HG02798 (cell line): ENCODE measurements around the gene EIF1AD.

ENCODE experiments used
- ATAC-seq: cut with Tn5 transposase; IDR thresholded peaks from one replicate; pipeline ENCODE4 v1.9.1; 2021; ENCODE audit warnings: mild to moderate bottlenecking; ENCODE audit not compliant: unreplicated experiment, poor library complexity

EIF1AD gene

DNA sequence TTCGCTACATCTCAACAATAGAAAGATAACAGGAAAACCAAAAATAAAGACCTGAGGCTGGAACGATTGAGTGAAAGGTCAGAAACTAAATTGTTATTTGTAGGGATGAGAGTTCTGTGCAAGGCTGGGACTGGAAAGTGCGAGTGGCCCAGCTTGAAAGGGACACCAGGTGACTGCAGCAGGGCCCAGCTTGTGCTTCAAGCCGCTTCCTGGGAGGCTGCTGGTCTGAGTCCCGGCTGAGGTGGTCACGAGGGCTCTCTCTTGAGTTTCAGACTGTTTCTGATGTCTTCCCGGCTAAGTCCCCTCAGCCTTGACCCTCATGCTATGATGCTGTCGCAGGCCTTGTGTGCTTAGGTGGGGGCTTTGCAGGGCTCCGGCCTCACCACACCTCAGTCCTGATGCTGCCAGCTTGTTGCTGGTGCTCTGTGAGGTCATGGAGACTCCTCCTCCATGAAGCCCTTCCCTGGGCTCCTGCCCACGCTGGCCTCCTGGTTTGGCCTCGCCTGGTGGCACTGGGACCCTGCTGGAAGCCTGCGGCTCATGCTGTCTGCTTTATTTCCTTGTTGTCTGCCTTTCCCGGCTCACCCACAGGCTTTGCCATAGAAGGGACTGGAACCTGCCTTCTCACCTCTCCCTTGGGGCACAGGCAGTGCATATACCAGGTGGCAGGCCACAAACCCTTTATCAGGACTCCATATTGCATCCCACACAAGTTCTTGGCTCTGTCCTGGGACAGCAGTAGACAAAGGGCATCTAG is 4.4 kb upstream of the EIF1AD start:
- no peak for ATAC-seq

DNA sequence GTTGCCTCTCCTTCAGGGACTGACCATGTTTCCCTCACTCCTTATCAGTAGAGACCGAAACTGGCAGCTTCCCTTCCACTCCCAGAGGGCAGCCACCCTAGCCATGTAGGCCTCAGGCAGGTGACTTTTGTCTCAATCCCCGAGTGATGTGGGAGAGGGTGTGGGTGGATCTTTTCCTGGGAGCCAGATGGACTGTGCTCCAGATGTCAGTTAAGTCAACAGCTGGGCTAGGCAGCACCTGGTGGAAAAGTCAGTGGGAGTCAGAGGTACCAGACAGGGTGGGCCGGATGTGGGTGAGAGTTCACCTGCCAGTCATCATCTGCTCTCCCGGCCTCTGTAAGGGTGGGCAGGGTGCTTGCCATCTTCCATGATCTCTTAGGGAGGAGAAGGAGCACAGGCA is 2.2 kb upstream of the EIF1AD start:
- ATAC-seq = no peak

DNA sequence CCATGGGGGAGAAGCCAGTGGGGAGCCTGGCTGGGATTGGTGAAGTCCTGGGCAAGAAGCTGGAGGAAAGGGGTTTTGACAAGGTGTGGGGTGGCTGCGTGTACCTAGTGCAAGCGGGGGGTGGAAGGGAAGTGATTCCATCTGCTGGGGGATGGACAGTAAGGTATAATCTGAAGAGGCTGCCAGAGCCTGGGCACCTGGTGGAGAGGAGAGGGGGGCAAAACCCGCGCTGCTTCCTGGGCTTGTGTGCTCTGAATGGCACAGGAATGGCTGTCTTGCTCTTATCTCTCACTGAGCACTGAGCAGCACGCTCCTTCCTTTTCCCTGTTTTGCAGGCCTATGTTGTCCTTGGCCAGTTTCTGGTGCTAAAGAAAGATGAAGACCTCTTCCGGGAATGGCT is 1.3 kb upstream of the EIF1AD start:
- ATAC-seq = no peak

DNA sequence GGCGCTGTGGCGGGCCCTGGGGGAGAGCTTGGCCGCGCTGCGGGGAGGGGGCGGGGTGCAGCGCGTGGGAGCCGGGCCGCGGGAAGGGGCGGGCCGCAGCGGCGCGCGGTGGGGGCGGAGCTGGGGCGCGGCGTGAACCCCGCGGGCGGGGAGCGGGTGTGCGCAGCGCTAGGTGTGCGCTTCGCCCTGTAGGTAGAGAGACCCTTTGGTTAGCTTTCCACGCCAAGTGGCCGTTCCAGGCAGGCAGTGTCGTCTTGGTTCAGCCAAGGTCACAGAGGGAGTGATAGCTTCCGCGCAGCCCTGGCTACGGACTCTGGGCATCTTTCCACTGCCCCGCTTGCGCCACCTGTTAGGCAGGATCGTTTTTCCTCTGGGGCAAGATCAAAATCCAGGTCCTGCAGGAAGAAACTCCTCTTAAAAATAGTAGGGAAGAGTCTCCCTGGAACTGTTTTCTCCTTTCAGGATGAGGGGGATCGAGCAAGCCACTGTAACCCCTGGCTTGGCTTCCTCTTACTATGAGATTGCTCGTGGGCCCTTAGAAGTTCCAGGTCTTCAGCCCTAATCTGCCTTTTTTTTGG is 780 bp upstream of the EIF1AD start:
- peak; percentile 71 for ATAC-seq

DNA sequence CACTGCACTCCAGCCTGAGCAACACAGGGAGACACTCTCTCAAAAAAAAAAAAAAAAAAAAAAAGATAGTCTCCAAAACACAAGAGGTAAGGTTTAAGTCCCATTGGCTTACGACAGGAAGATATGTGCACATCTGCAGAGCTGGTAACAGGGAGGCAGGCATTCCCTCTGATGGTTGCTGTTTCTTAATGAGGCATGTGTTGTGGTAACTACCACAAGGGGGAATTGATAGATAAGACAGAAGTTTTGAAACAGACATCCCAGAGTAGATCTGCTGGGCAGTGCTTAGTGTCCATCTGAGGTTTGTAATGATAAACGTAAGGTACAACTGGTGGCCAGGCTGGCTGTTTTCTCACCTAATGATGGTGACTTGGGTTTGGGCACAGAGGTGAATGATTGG is 4.7 kb downstream of the EIF1AD start:
- no peak for ATAC-seq

DNA sequence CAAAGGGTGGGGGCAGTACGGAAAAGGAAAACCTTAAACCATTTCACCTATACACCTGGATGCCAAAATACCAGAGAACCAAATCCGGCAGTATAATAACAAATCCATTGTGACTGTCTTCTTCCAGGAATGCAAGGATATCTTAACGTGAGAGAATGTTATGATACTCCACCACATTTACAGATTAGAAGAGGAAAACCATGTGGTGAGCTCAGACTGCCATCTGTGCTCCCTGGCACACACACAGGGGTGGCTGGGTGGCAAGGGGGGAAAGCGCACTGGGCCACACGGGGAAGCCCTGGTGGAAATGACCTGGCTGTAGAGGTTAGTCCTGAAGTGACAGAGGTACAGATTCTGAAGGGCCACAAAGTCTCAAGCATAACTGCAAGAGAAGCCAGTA is 9.9 kb downstream of the EIF1AD start:
- no peak for ATAC-seq

DNA sequence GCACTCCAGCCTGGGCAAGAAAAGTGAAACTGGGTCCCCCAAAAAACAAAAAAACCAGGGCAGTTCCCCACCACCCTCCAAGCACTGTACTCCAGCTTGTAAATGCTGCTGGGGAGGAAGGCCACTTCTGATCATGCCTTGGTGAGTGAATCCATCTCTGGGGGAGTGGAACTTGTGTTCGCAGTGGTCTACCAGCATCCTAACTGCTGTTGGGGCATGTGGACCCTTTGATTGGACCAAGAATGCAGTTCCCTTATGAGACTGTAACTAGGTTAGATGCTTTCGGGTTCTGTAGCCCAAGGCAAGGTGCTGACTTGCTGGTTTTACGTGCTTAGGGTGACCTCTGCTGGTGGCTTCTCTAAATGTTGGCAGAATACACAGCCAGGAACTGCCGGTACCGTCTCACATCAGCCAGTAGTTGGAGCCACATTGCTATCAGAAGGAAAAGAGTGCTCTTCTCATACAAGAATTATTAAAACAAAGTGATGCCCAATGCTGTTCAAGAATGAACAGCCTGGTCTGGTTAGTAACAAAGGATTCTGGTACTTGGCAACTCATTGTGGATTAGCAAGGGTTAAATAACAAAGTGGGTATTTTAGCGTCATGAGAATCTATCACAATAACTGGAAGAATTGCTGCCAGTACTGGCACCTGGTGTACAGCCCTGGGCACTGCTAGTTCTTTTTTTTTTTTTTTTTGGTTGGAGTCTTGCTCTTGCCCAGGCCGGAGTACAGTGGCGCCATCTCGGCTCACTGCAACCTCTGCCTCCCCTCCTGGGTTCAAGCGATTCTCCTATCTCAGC is 13.0 kb downstream of the EIF1AD start:
- ATAC-seq = peak; percentile 94

DNA sequence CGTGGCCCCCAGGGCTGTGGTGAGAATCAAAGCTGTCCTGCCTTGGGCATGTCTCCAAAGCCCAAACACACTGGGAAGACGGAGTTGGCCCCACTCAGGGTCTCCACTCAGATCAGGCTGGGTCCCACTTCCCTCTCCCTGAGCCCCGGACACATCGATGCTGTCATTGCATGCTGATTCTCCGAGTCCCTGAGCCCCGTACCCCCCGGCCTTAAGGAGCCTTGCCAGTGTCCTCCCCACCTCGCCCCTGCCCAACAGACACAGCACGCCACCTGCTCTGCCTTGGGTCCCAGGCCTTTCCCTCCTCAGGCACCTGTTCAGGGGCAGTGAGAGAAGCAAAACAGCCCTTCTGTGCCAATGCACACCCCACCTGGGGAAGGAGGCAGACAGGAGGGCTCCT is 14.6 kb downstream of the EIF1AD start:
- no peak for ATAC-seq

DNA sequence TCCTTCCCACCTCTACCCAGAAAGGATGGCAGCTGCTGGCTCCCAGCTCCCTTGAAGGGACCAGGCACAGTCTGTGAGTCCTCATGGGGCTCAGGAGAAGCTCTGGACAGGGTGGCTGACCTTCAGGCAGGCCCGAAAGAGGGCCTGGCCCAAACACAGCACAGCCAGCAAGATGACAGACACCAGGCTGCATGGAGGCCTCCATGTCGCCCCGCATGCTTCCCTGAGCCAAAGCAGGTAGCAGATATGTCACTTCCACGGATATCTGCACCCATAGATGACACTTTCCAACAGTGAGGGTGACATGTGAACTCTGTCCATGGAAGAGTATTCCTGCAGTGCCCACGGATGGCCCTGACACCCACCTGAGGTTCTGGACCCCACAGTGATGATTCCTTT is 18.4 kb downstream of the EIF1AD start:
- no peak for ATAC-seq

DNA sequence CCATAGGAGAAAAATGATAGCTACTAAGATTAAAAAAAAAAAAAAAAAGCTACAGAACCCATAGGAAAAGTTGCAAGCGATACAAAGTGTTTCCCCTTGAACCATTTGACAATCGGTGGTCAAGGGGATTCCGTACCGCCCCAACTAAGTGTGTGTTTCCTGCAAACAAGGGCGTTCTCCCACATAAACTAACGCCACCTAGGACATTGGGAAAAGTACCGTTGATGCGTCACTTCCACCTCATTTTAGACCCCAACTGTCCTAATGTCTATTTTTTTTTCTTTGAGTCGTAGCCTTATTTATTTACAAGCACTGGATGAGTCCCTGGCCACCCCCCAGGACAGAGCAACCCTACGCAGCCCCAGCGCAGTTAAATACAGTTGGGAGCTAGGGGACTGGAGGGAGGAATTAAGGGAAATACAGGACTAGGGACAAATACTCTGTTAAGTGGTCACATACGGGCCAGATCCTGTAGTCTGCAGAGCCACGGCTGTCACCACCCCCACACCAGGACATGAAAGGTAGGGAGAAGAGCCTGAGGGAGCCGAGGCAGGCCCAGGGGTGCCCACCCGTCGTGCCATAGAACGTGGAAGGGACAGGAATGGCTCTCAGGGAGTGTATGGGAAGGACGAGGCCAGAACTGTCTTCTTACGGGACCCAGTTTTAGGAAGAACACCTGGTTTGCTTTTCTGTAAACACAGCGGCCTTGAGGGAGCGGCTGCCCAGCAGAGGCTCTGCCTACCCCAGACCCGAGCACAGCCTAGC is 19.0 kb downstream of the EIF1AD start:
- ATAC-seq = no peak

DNA sequence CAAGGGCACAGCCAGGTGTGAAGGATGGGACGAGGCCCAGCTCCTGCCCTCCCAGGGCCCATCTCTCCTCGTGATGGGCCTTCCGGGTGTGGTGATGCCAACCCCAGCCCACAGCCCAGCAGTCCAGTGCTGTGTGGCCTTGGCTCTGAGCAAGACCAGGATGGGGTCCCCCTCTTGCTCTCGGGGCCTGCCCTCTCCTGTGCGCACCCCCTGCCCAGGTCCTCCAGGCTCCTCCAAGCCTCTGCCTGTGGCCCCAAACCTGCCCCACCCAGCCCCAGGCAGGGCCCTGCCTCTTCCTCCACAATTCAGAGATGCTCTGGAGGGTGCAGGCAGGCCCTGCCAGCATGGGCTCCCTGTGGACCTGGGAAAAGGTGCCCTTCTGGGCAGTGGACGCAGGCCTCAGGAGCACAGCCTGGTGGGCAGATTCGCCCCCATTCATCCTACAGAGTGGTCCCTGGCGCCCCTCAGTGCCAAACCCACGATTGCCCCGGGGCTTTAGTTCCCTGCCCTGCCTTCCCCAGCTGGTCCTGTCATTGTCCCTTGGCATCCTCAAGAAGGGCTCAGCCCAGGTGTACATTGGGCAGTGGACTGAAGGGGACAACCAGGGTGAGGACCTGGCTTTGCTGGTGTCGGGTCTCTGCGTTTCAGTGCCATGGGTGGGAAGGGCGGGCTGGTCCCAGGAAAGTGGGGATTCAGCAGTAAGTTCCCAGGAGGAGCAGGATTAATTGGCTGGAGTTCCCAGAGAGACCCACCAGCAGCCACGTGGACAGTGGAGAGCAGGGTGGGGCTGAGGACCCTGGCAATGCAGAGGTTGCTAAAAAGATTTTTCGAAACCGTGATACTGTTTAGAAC is 19.8 kb downstream of the EIF1AD start:
- ATAC-seq = no peak

DNA sequence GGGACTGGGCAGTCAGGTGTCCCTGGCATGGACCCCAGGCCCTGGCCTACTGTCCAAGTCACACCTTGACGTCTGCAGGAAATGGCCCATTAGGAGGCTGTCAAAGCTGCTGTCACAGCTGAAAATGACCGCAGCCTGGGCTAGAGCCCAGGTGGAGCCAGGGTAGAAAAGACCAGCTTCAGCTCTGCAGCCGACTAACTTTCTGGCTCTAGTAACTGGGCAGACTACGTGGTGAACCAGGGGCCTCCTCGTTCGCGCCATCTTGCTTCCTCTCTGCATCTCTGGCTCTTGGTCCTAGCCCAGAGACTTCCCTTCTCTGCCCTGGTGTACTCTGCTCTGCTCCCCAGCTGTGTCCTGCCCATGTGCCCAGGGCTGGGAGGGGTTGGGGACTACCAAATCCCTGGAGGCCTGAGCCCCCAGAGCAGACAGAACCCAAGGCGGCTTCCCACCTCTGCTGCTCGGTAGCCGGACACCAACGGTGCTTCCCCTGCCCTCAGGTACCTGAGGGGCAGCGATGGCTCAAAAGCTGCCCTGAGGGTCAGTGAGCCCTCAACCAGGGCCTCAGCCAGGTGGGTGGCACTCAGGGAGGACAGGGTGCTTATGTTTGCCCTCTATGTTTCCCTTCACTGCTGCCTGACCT is 20.7 kb downstream of the EIF1AD start:
- ATAC-seq = no peak

DNA sequence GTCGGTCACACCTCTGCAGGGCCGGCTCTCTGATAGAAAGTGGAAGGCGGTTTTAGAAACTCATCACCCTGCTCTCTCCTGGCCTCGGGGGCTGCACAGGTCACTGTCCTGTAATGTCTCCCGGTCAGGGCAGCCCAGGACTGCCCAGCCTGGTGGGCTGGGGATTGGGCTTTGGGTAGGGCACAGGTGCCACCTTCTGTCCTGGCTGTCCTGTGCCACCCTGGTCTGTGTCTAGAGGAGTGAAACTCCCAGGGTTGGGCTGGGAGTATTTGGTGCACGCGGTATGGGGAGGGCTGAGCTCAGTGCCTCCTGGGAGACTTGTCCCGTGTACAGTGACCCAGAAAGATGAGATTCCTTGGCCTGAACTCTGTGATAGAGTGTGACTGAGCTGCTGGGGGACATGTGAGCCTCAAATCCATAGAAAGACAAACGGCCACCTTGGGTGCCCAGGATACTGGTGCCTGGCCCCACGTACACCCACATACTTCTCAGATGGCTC is 22.6 kb downstream of the EIF1AD start:
- ATAC-seq = no peak

DNA sequence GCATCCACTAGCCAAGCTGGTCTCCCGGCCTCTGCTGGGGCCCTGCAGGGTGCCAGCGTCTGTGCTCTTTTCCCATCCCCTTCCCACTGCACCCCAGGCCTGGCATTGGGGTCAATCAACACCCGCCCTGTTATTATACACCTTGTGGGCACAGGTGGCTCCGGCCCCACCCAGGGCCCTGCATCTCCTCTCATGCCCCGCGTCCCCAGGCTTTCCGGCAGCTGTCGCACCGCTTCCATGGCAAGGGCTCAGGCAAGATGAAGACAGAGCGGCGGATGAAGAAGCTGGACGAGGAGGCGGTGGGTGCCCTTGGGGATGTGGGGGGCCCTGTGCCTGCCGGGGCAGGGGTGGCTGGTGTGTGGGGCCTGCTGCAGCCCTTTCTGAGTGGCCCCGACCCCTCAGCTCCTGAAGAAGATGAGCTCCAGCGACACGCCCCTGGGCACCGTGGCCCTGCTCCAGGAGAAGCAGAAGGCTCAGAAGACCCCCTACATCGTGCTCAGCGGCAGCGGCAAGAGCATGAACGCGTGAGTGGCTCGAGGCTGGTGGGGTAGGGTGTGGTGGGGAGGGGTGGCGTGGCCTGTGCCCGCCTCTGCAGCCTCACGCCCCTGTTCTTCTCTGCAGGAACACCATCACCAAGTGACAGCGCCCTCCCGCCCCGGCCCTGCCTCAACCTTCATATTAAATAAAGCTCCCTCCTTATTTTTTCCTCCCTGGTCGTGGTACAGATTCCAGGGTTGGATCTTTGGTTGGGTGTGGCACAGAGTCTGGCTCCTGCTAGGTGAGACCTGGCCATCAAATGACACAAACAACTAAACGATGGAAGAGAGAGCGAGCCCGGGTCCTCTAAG is 23.3 kb downstream of the EIF1AD start:
- ATAC-seq = no peak

DNA sequence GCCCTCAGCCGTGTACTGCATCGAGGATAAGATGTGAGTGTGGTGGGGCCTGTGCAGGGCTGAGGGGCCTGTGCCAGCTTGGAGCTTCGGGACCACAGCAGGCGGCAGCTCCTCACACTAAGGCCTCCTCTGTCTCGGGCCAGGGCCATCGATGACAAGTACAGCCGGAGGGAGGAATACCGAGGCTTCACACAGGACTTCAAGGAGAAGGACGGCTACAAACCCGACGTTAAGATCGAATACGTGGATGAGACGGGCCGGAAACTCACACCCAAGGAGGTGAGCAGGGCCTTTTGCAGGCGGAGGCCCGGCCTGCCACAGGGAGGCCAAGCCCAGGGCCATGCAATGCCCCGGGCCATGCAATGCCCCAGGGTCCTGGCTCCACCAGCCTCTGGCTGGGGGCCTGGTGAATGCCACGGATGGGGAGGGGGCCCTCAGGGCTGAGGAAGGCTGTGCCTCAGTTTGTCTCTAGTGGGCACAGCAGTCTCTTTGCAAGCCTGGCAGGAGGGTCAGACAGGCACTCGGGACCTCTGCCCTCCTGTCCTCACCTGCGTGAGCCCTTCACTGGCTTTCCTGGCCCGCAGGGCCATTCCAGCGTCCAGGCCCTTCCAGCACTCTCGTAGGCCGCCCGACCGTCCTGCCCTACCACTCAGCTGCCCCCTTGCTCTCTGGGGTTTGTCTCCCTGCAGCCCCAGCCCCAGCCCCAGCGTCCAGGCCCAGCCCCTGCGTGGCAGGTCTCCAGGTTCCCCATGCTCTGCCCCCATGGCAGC is 24.2 kb downstream of the EIF1AD start:
- ATAC-seq = no peak

DNA sequence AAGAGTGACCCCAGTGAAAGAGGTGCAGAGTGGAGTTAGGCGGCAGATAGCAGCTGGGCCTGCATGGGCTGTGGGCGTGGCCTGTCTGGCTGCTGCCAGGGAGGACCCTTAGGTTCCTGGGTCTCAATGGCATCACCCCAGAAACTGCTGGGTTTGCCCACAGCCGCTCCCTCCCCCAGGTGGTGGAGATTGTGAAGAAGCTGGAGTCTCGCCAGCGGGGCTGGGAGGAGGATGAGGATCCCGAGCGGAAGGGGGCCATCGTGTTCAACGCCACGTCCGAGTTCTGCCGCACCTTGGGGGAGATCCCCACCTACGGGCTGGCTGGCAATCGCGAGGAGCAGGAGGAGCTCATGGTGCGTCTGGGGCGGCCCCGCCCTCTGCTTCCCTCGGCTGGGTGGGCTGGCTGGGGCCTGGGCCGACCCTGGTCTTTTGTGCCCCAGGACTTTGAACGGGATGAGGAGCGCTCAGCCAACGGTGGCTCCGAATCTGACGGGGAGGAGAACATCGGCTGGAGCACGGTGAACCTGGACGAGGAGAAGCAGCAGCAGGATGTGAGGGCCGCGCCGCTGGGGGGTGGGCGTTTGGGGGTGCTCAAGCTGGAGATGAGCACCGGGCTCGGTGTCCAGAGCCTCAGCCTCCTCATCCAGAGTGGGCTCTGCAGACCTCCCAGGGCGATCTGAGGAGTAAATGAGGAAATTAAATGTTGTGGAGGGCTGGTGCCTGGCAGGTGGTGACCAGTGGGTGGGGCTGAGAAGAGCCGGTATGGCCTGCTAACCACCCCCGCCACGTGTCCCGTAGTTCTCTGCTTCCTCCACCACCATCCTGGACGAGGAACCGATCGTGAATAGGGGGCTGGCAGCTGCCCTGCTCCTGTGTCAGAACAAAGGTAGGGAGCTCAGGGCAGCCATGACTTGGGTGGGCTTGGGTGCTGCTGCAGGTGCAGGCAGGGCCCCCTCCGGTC is 25.5 kb downstream of the EIF1AD start:
- no peak for ATAC-seq

DNA sequence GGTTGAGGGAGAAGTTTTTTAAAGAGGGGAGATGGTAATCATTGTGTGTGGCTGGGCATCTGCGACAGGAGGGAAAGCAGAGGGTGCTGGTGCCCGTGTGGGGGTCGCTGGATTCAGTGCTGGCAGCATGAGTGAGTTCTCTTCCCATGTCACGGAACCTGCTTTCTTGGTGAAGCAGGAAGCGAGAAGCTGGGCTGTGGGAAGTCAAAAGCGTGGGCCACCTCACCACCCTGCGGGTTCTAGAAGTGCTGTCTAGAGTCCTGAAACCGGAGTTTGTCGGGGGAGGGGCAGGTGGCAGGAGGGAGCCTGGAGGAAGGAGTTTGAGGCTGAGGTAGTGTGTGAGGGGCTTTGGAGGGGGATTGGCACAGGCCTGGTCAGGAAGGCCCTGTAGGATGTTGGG is 26.2 kb downstream of the EIF1AD start:
- ATAC-seq = no peak
